SK-N-SH (cell line): ENCODE data around the gene ZMIZ1. TPM values are rescaled to one million over a fixed set of nuclear protein-coding genes. Genes with fewer than 3 reads are reported as not detected.

ENCODE experiments used
- CTCF ChIA-PET: fragments of 300-600, 350-600 bp; formaldehyde crosslinking; extraction: SDS; loops from one replicate; lab custom pipeline; 2021; lab: Yijun Ruan, JAX
- POLR2A ChIA-PET: fragments of 350-600 bp; sonication (Branson Sonifier 250); formaldehyde crosslinking; extraction: SDS; loops from one replicate; lab custom pipeline; 2020; ENCODE audit warnings: antibody characterized with exemption, inconsistent platforms; lab: Yijun Ruan, JAX
- DNase-seq: peaks from one replicate; pipeline ENCODE4 v3.0.0; 2012
- H2AFZ ChIP-seq: fragments of 200-600 bp; sonication (generic); 2 replicates; pipeline ENCODE4 v1.8.1; 2016; ENCODE audit warnings: antibody characterized with exemption, mild to moderate bottlenecking, low read depth
- H3F3A ChIP-seq: fragments of 200-600 bp; sonication (generic); replicated peaks from 2 replicates; pipeline ENCODE3; 2016; ENCODE audit warnings: antibody characterized with exemption, mild to moderate bottlenecking; ENCODE audit not compliant: insufficient read depth
- H3K27ac ChIP-seq, 2 experiments: fragments of 200-500 bp in 1 of 2; fragments of 200-600 bp in 1 of 2; sonication (Bioruptor generic) in 1 of 2; sonication (generic), shearing (Covaris generic) in 1 of 2; 2 replicates each; pipeline versions ENCODE4 v1.5.1 to v1.6.1; 2014 to 2016; ENCODE audit warnings: low read depth in 2 of 2, inconsistent platforms in 1 of 2, low read length in 1 of 2, mild to moderate bottlenecking in 1 of 2, mixed read lengths in 1 of 2
- H3K27me3 ChIP-seq: fragments of 200-600 bp; sonication (generic), shearing (Covaris generic); 2 replicates; pipeline ENCODE4 v1.6.1; 2016; ENCODE audit warnings: mixed run types; ENCODE audit not compliant: insufficient read depth
- H3K36me3 ChIP-seq, 2 experiments: fragments of 200-500 bp in 1 of 2; fragments of 200-600 bp in 1 of 2; sonication (Bioruptor generic) in 1 of 2; sonication (generic) in 1 of 2; replicated peaks in 1 of 2; 2 replicates each; pipeline versions ENCODE3 to v1.5.1; 2014 to 2016; ENCODE audit warnings: low read length in 1 of 2, mild to moderate bottlenecking in 1 of 2; ENCODE audit not compliant: insufficient read depth in 2 of 2, control insufficient read depth in 1 of 2
- H3K4me1 ChIP-seq, 2 experiments: fragments of 200-500 bp in 1 of 2; fragments of 200-600 bp in 1 of 2; sonication (Bioruptor generic) in 1 of 2; sonication (generic), shearing (Covaris generic) in 1 of 2; 2 replicates each; pipeline versions ENCODE4 v1.5.1 to v1.6.1; 2014 to 2016; ENCODE audit warnings: low read depth in 1 of 2, low read length in 1 of 2, mixed run types in 1 of 2; ENCODE audit not compliant: insufficient read depth in 2 of 2, control insufficient read depth in 1 of 2
- H3K4me2 ChIP-seq: fragments of 200-600 bp; sonication (generic), shearing (Covaris generic); 2 replicates; pipeline ENCODE4 v1.6.1; 2017; ENCODE audit warnings: mixed run types
- H3K4me3 ChIP-seq, 2 experiments: fragments of 200-500 bp in 1 of 2; fragments of 200-600 bp in 1 of 2; sonication (Bioruptor generic) in 1 of 2; sonication (generic), shearing (Covaris generic) in 1 of 2; 2 replicates each; pipeline versions ENCODE4 v1.5.1 to v1.8.1; 2014 to 2016; ENCODE audit warnings: low read depth in 2 of 2, inconsistent platforms in 1 of 2, low read length in 1 of 2, mild to moderate bottlenecking in 1 of 2, mixed read lengths in 1 of 2, moderate library complexity in 1 of 2
- H3K79me2 ChIP-seq: fragments of 200-600 bp; sonication (generic); 2 replicates; pipeline ENCODE4 v1.8.1; 2017; ENCODE audit warnings: mild to moderate bottlenecking; ENCODE audit not compliant: insufficient read depth
- H3K9ac ChIP-seq: fragments of 200-600 bp; sonication (generic); 2 replicates; pipeline ENCODE4 v1.6.1; 2017; ENCODE audit warnings: mixed run types
- H3K9me2 ChIP-seq: fragments of 200-600 bp; sonication (generic); 2 replicates; pipeline ENCODE4 v1.6.1; 2017; ENCODE audit warnings: mixed run types
- H3K9me3 ChIP-seq: fragments of 200-600 bp; sonication (generic); 2 replicates; pipeline ENCODE4 v1.6.1; 2017; ENCODE audit warnings: mixed run types, mild to moderate bottlenecking, moderate library complexity
- H4K20me1 ChIP-seq: fragments of 200-600 bp; sonication (generic); 2 replicates; pipeline ENCODE4 v1.6.1; 2017; ENCODE audit warnings: mild to moderate bottlenecking, mixed run types; ENCODE audit not compliant: insufficient read depth
- CHD2 ChIP-seq: fragments of 150-350 bp; IDR thresholded peaks from 2 replicates; pipeline ENCODE4 v1.6.1; 2018; ENCODE audit warnings: low read length; ENCODE audit not compliant: partially characterized antibody
- FOXJ3 ChIP-seq: sonication (generic); formaldehyde crosslinking; IDR thresholded peaks from 2 replicates; pipeline ENCODE4 v1.5.1; 2020; ENCODE audit warnings: mild to moderate bottlenecking, missing genetic modification reagents
- GABPA ChIP-seq: IDR thresholded peaks from 2 replicates; pipeline ENCODE4 v1.4.0; 2012; ENCODE audit warnings: low read depth, mild to moderate bottlenecking
- IRF3 ChIP-seq: fragments of 150-350 bp; IDR thresholded peaks from 2 replicates; pipeline ENCODE4 v1.6.1; 2016; ENCODE audit warnings: mild to moderate bottlenecking, low read depth, low read length
- JUND ChIP-seq: IDR thresholded peaks from 2 replicates; pipeline ENCODE4 v1.4.0; 2012
- MAX ChIP-seq: IDR thresholded peaks from 2 replicates; pipeline ENCODE4 v1.4.0; 2012; ENCODE audit warnings: low read depth
- NRF1 ChIP-seq: IDR thresholded peaks from 2 replicates; pipeline ENCODE4 v1.6.1; 2012; ENCODE audit warnings: low read depth, mild to moderate bottlenecking, low read length
- PBX3 ChIP-seq: IDR thresholded peaks from 2 replicates; pipeline ENCODE4; 2012
- RAD21 ChIP-seq: IDR thresholded peaks from 2 replicates; pipeline ENCODE4 v1.6.1; 2012; ENCODE audit warnings: mild to moderate bottlenecking, low read length
- RCOR1 ChIP-seq: fragments of 150-350 bp; IDR thresholded peaks from 2 replicates; pipeline ENCODE4 v1.6.1; 2017; ENCODE audit warnings: antibody characterized with exemption, low read length
- RXRA ChIP-seq: IDR thresholded peaks from 2 replicates; pipeline ENCODE4 v1.4.0; 2012; ENCODE audit warnings: low read depth, mild to moderate bottlenecking, borderline replicate concordance
- SIN3A ChIP-seq: IDR thresholded peaks from 2 replicates; pipeline ENCODE4 v1.6.1; 2012; ENCODE audit warnings: low read depth, mild to moderate bottlenecking, low read length, moderate library complexity, borderline replicate concordance
- SMC3 ChIP-seq: IDR thresholded peaks from 2 replicates; pipeline ENCODE4 v1.6.1; 2012; ENCODE audit warnings: low read depth, low read length, improper control_type of control experiment
- TCF12 ChIP-seq: IDR thresholded peaks from 2 replicates; pipeline ENCODE4 v1.4.0; 2012
- USF1 ChIP-seq: IDR thresholded peaks from 2 replicates; pipeline ENCODE4 v1.4.0; 2012; ENCODE audit warnings: low read depth, borderline replicate concordance
- YY1 ChIP-seq: IDR thresholded peaks from 2 replicates; pipeline ENCODE4 v1.4.0; 2012; ENCODE audit warnings: low read depth, mild to moderate bottlenecking
- ZBTB33 ChIP-seq: IDR thresholded peaks from 2 replicates; pipeline ENCODE4 v1.4.0; 2012; ENCODE audit warnings: low read depth, borderline replicate concordance
- WGBS: methylation state at CpG from one replicate; pipeline ENCODE4 v1.1.6; 2017; ENCODE audit warnings: low lambda C conversion rate; 5-methylcytosine and 5-hydroxymethylcytosine counted together
- polyA plus RNA-seq, 3 experiments: library from polyadenylated mRNA; depleted of rRNA; stranded (reverse); fragments of >200 nt; gene quantifications; 2 replicates each; pipeline ENCODE4 v1.2.3, GENCODE V29; 2012

Gene ZMIZ1
- polyA plus RNA-seq, 1 of the 3 experiments (the other 2 are of a cell fraction), result 23.5 TPM

GRCh38 chr10:79164075-79164474 lies 95.3 kb downstream of the ZMIZ1 start:
- peaks cover 14% of the 10 kb centered on the region for H3F3A ChIP-seq
- H3K4me2 ChIP-seq, result no peak overlapping the region
- TF ChIP-seq GABPA, result no peak
- no peak for TF ChIP-seq USF1
- no peak for TF ChIP-seq NRF1
- TF ChIP-seq YY1, result no peak
- TF ChIP-seq JUND, result no peak
- TF ChIP-seq ZBTB33, result no peak
- TF ChIP-seq SIN3A, result no peak
- TF ChIP-seq RCOR1, result no peak
- TF ChIP-seq FOXJ3 (CRISPR knock-in tag), result no peak
- POLR2A ChIA-PET, result no interaction called here
- peaks cover 18 to 89% of the 10 kb centered on the region in 2 experiments for H3K4me1 ChIP-seq
- H3K9me3 ChIP-seq, result no peaks in the 10 kb centered on the region
- no peaks in the 10 kb centered on the region for H3K27me3 ChIP-seq
- H2AFZ ChIP-seq, result no peak overlapping the region
- peak overlapping the region; percentile 39 to 59; a peak in 2 of 4 replicates for H3K27ac ChIP-seq
- CTCF ChIA-PET, result interaction anchor here (0.7 to 3.4 kb wide), 3 partner anchors 15 to 42 kb away, joined by 3 to 22 read pairs (median 8); no protein-coding TSS in a partner anchor
- peaks cover 7 to 32% of the 10 kb centered on the region in 2 experiments for H3K36me3 ChIP-seq
- 96% methylated on average over 9 of the region's 9 CpGs for WGBS
- H3K79me2 ChIP-seq, result peaks cover 68% of the 10 kb centered on the region
- no peak overlapping the region for H3K9ac ChIP-seq
- no peaks in the 10 kb centered on the region for H3K9me2 ChIP-seq
- no peak overlapping the region for H3K4me3 ChIP-seq
- no peak for DNase-seq
- no peaks in the 10 kb centered on the region; the same call in 1 of the 2 replicates for H4K20me1 ChIP-seq

GRCh38 chr10:79165070-79165778 lies 96.5 kb downstream of the ZMIZ1 start:
- peak overlapping the region in 1 of 2 experiments; percentile 1; a peak in 1 of 4 replicates for H3K27ac ChIP-seq
- no peak overlapping the region for H2AFZ ChIP-seq
- H3F3A ChIP-seq, result peaks cover 3% of the 10 kb centered on the region
- DNase-seq, result no peak
- H4K20me1 ChIP-seq, result no peaks in the 10 kb centered on the region; the same call in 1 of the 2 replicates
- H3K4me3 ChIP-seq, result no peak overlapping the region
- no peaks in the 10 kb centered on the region for H3K27me3 ChIP-seq
- peaks cover 61% of the 10 kb centered on the region for H3K79me2 ChIP-seq
- H3K36me3 ChIP-seq, result peaks cover 11 to 44% of the 10 kb centered on the region in 2 experiments
- no peak overlapping the region for H3K4me2 ChIP-seq
- CTCF ChIA-PET, result interaction anchor here (1.7 to 3.4 kb wide), 2 partner anchors 14 to 31 kb away, joined by 8 to 22 read pairs; no protein-coding TSS in a partner anchor
- no peaks in the 10 kb centered on the region for H3K9me2 ChIP-seq
- no peaks in the 10 kb centered on the region for H3K9me3 ChIP-seq
- H3K4me1 ChIP-seq, result peaks cover 8 to 89% of the 10 kb centered on the region in 2 experiments
- POLR2A ChIA-PET, result interaction anchor here (1.0 to 1.5 kb wide), 2 partner anchors 12 to 177 kb away, joined by 3 to 5 read pairs; no protein-coding TSS in a partner anchor
- WGBS, result 98% methylated on average over 5 of the region's 11 CpGs
- H3K9ac ChIP-seq, result no peak overlapping the region
- TF ChIP-seq CHD2 (no peak), RAD21 (no peak), MAX (no peak), GABPA (no peak), USF1 (no peak), RXRA (no peak), TCF12 (no peak), ZBTB33 (no peak), PBX3 (no peak), SMC3 (no peak), RCOR1 (no peak), IRF3 (no peak)
